Measurements from ENCODE around the gene PLSCR3.

PLSCR3 gene

GRCh38 chr17:7405350-7406234 lies 11.3 kb upstream of the PLSCR3 start:
- DNase-seq: peak in 7 of 14 donors; percentile 28 to 58 (median 38)

DNA sequence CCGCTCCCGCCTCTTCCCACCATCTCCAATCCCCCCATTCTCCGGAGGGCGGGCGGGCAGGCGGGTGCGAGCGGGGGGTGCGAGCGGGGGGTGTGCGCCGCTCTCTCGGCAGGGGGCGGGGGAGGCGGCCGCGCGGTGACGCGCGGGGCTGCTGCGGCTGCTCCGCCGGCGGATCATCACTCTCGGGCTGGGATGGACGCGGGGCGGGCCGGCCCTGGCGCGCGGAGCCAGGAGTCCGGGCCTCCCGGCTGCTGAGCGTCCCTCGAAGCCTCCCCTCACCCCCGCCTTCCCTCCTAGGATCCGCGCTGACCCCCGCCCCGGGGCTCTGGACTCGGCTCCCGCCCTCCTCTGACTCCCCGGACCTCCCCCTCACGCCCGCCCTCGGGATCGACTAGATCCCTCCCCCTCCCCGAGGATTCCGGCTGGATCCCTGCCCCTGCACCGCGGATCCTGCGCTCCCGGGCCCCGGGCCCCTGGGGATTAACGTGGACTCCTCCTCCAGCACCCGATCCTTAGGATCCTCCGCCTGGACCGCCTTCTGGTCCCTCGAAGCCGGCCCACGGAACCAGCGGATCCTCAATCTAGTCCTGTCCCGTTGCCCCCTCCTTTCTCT lies 10.5 kb upstream of the PLSCR3 start:
- peak in 6 of 14 donors; percentile 6 to 97 (median 78) for DNase-seq

GRCh38 chr17:7403977-7404736 lies 9.8 kb upstream of the PLSCR3 start, which contains the start of gene TMEM256:
Gene TMEM256 (minus strand): TSS chr17:7404097. CDS start chr17:7404084, 13 bp downstream.
- peak; percentile 94 to 100 (median 99) for DNase-seq

DNA sequence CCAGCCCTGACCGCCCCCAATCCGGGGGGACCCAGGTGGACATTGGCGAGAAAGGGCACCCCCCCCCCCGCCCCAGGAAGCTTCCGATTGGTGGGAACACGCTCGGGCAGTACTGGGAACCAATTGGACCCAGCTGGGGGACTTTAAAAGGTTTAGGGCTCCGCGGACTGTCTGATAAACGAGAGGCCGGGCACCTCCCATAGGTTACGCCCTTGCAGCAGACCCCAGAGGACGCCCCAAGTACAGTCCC lies 9.3 kb upstream of the PLSCR3 start:
- DNase-seq: no peak

GRCh38 chr17:7403043-7403726 lies 8.9 kb upstream of the PLSCR3 start:
- no peak for DNase-seq

- no peak for DNase-seq
These were observed 4.3 kb upstream of the PLSCR3 start for GRCh38 chr17:7398612-7399011.

GRCh38 chr17:7396147-7396546 lies 1.8 kb upstream of the PLSCR3 start:
- no peak for DNase-seq

DNA sequence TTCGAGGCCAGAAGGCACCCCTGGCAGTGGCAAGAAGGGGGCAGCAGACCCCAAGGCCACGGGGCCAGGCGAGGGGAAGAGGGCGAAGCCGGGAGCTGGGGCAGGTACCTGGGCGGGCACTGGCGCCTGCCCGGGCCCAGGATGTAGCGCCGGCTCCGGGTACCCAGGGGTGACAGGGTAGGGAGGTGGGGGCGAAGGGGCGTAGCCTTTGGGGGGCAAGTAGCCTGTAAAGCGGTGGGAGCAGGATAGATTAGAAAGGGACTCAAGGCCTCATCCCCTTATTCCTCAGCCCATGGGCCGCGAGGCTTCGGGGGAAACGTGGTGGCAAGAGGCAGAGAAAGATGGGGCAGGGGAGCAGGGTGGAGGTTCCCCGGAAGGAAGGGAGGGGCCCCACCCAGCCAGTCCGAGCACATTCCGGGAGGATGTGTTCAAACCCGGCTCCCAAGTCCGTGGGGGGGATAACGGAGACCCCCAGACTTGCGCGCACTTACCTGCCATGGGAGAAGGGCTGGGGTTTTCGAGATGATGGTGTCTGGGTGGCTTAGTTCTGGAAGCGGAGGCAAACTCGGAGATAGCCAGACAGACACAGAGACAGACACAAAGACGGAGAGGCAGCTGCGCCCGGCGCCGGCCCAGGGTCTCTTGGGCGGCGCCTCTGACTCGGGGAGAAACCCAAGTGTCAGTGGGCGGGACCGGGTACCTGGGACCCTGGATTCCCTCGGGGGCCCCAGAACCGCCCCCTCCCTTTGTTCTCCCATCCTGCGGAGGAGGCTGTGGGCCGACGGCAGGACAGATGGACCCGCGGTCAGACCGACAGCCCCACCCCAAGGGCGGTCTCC lies 493 bp downstream of the PLSCR3 start:
- DNase-seq: no peak

DNA sequence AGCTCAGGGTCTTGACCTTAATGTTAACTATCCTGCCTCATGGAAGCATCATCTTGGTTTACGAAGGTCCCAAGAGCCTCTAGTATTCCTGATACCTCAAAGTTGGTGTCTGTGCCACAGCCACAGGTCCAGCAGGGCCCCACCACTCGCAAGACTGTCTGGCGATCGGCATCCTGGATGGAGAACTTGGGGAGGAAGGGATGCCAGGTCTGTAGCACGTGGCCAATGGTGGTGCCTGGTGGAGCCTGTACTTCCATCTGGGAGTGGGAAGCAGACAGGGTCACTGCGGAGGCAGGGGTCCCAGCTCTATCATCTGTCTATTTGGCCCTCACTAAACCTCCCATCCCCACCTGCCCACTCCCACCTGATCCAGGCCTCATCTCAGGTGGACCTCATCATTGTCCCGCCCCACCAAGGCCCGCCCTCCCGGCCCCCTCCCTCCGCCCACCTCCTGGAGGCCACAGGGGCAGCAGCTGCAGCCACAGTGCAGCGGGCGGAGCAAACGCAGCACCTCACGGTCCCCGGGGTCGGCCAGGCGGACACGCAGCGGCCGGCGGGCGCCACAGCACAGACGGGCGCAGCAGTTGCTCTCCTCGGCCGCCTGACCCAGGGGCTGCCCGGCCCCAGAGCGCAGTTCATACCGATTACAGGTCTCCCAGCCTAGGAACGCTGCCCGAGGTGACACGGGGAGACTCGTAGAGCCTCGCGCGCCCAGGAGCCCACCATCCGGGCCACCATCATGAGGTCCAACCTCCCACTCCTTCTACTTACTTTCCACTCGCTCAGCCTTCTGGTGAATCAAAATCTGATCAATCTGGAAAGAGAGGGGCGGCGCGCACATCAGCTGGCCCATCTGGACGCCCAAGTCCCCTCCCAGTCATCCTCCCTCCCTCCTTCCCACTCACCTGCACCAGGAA lies 1.4 kb downstream of the PLSCR3 start:
- no peak for DNase-seq

- no peak for DNase-seq
These were observed 3.0 kb downstream of the PLSCR3 start for GRCh38 chr17:7391307-7391706.

DNA sequence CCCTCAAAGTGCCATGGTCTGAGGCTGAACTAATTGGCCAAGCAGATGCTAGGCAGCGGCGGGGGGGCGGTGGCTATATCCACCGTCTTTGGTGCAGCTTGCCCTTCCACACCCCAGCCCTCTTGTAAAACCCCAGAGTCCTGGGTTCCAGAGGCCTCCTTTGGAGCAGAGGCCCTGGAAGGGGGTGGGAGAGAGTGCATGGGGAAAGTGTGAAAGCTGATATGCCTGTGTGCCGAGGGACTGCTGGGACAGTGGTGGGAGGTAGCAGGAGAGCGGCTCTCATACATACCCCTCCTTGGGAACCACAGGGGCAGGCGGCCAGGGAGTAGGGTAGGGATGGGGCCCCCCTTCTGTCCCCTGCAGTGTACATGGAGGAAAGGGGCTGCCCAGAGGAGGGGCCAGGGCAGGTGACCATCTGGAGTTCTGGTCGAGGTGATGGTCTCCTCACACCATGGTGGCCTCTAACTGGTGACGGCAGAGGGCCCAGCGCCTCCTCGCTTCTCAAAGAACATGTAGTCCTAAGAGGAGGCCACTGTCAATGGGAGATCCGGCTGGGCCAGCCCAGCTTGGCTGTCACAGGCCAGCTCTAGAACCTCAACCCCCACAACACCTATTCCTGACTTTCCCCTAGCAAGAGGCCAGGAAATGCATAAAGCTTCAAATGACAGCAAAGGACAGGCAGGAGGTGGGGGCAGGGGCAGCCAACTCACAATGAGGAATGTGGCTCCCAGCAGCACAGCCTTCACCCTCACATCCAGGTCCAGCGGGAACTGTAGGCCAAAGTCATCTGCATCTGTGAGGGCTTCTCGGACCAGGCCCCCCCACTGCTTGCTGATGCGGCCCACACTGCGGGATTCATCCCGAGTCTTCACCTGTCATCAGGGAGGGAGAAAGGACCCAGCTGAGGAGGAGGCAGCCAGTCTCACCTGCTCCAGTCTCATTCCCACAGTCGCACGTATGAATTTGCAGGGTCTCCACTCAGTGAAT lies 4.1 kb downstream of the PLSCR3 start:
- DNase-seq: no peak

- no peak for DNase-seq
These were observed 5.5 kb downstream of the PLSCR3 start for GRCh38 chr17:7388856-7389255.

GRCh38 chr17:7384489-7385081 lies 9.7 kb downstream of the PLSCR3 start:
- no peak for DNase-seq

DNA sequence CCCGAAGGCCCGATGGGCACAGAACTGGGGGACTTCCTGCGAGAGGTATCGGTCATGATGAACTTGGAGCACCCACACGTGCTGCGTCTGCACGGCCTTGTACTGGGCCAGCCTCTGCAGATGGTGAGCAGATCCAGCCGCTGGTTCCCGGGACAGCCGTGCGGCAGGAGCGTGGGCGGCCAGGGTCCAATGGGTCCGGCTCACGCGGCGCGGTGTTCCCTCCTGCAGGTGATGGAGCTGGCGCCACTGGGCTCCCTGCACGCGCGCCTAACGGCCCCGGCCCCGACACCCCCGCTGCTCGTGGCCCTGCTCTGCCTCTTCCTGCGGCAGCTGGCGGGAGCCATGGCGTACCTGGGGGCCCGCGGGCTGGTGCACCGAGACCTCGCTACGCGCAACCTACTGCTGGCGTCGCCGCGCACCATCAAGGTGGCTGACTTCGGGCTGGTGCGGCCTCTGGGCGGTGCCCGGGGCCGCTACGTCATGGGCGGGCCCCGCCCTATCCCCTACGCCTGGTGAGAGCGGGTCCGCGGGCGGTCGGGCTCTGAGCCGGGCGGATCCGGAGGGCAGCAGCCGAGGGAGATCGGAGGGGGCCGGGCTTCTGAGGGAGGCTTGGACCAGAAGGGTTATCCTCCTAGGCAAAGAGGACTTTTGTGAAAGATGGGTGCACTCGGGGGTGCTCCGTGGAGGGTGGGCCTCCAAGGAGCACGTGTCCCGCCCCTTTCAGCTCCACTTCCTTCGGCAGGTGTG lies 10.4 kb downstream of the PLSCR3 start:
- DNase-seq: peak in 1 of 14 donors; percentile 62

DNA sequence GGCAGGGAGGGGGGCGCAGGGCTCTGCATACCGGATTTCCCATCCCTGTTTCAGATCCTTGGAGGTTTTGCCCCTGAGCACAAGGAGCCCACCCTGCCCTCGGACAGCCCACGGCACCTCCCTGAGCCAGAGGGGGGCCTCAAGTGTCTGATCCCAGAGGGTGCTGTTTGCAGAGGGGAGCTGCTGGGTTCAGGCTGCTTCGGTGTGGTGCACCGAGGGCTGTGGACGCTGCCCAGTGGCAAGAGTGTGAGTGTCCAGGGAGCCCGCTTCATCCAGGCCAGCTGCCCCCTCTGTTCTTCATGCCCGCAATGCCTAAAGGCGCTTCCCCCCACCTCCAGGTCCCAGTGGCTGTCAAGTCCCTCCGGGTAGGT lies 11.0 kb downstream of the PLSCR3 start:
- DNase-seq: no peak

GRCh38 chr17:7382901-7383300 lies 11.4 kb downstream of the PLSCR3 start:
- no peak for DNase-seq

GRCh38 chr17:7380855-7381683 lies 13.3 kb downstream of the PLSCR3 start, which contains the start of gene TNK1:
Gene TNK1 (plus strand): TSS chr17:7381089. CDS start chr17:7382927, 1,838 bp downstream.
- peak in 1 of 14 donors; percentile 62 for DNase-seq
